Retinal pigment epithelial cell (primary cell): Measurements from ENCODE around the gene WDR27.

ENCODE experiments used
- DNase-seq: peaks from one replicate; pipeline ENCODE4 v3.0.0-alpha.2; 2010; ENCODE audit warnings: low read depth
- H3K4me3 ChIP-seq: 2 replicates; pipeline ENCODE4 v1.5.1; 2011; ENCODE audit warnings: mild to moderate bottlenecking, low read length, control low read depth, moderate library complexity
- TF ChIP-seq, protein P1 (sequence below): conservative IDR thresholded peaks from 2 replicates; pipeline ENCODE4 v1.5.1; 2011; ENCODE audit warnings: low read depth, low read length, control low read depth, inconsistent platforms

The WDR27 gene

DNA sequence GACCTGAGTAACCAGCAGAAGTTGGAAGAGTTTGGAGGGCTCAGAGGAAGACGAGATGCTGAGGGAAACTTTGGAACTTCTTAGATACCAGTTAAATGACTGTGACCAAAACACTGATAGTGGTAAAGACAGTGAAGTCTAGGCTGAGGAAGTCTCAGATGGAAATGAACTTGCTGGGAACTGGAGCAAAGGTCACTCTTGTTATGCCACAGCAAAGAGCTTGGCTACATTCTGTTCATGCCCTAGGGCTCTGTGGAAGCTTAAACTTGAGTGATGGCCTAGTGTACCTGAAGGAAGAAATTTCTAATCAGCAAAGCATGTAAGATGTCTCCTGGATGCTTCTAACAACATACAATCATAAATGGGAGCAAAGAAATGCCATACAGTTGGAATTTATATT, 24.7 kb downstream of the WDR27 start:
- TF ChIP-seq, protein P1, sequence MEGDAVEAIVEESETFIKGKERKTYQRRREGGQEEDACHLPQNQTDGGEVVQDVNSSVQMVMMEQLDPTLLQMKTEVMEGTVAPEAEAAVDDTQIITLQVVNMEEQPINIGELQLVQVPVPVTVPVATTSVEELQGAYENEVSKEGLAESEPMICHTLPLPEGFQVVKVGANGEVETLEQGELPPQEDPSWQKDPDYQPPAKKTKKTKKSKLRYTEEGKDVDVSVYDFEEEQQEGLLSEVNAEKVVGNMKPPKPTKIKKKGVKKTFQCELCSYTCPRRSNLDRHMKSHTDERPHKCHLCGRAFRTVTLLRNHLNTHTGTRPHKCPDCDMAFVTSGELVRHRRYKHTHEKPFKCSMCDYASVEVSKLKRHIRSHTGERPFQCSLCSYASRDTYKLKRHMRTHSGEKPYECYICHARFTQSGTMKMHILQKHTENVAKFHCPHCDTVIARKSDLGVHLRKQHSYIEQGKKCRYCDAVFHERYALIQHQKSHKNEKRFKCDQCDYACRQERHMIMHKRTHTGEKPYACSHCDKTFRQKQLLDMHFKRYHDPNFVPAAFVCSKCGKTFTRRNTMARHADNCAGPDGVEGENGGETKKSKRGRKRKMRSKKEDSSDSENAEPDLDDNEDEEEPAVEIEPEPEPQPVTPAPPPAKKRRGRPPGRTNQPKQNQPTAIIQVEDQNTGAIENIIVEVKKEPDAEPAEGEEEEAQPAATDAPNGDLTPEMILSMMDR = no peak
- H3K4me3 ChIP-seq = no peak overlapping the region
- no peak for DNase-seq

DNA sequence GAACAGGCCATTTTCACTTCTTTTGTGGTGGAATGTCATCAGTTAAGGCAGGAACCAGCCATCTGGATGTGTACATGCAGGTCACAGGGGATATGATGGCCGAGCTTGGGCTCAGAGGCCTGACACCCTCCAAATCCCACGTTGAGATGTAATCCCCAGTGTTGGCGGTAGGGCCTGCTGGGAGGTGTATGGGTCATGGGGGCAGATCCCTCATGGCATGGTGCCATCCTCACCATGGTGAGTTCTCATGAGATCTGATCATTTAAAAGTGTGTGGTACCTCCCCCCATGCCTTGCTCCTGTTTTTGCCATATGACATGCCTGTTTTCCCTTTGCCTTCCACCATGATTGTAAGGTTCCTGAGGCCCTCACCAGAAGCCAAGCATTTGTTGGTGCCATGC, 26.8 kb downstream of the WDR27 start:
- no peak for DNase-seq
- no peak overlapping the region for H3K4me3 ChIP-seq
- TF ChIP-seq, protein P1 = no peak

- no peak overlapping the region for H3K4me3 ChIP-seq
- TF ChIP-seq, protein P1 = no peak
- no peak for DNase-seq
Measured at GRCh38 chr6:169671563-169671962, 30.3 kb downstream of the WDR27 start.

DNA sequence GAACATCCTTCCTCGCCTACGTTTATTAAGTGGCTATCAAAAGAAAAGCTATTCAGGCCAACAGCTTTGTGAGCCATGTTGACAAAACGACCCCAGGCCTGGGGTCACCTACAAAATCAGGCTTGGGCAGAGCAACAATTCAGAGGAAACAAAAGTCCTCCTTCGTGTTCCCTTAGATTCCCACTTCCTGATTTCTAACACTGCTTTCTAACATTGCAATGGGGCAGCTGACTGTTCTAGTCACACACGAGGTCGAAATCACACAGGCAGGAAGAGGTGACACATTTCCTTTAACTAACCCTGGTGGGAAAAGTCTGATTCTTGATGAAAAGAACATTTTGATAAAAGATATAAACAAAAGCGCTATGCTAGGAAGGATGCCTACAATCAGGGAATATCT, 31.9 kb downstream of the WDR27 start:
- no peak overlapping the region for H3K4me3 ChIP-seq
- TF ChIP-seq, protein P1 = no peak
- no peak for DNase-seq

DNA sequence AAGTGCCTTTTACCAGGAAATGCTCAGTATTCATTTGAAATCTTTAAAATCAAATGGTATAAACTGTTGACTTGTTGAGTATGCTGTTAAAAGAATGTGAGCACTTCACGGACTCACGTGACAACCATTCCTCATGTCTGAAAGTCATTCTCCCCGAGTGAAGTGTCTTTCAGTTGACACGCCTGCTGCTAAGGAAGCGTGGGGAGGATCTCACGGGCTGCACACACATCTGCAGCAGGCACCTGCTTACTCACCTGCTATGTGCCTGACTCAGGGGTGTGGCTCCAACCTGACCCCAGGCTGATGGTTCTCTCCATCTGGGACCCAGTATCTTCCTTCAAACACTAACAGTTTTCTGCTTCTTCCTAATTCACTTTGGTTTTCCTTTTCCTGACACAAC, 32.7 kb downstream of the WDR27 start:
- TF ChIP-seq, protein P1 = no peak
- H3K4me3 ChIP-seq = no peak overlapping the region
- DNase-seq = no peak

- no peak for DNase-seq
- TF ChIP-seq, protein P1 = no peak
- no peak overlapping the region for H3K4me3 ChIP-seq
Measured at GRCh38 chr6:169668203-169668847, 33.5 kb downstream of the WDR27 start.

DNA sequence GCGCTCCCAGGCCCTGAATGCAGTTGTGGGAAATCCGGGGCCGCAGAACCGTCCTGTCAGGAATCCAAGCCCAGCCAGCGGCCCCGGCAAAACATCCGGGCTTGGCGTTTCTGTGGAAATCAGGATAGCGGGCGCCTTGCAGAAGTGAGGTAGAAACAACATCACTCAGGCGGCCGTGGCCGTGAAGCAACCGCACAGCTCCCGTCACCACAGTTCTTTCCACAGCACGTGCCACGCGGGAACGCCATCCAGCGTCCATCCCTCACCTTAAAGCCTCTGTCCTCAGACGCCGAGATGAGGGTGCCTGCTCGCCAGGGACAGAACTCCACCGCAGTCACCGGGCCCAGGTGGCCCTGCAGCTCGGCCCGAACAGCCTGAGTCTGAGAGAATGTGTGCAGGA, 34.1 kb downstream of the WDR27 start:
- no peak overlapping the region for H3K4me3 ChIP-seq
- TF ChIP-seq, protein P1 = no peak
- DNase-seq = no peak
